Loucy (cell line): ENCODE results near the gene HDGFL2.

Experiments
- EZH2phosphoT487 ChIP-seq: fragments of 200-600 bp; IDR thresholded peaks from 2 replicates; pipeline ENCODE4 v1.6.1; 2018; ENCODE audit warnings: antibody characterized with exemption, mild to moderate bottlenecking, moderate library complexity, borderline replicate concordance
- TF ChIP-seq, protein P1 (sequence below): fragments of 200-600 bp; sonication (generic); conservative IDR thresholded peaks from 2 replicates; pipeline ENCODE4 v1.5.1; 2014; ENCODE audit warnings: mild to moderate bottlenecking, antibody characterized with exemption, low read length

DNA sequence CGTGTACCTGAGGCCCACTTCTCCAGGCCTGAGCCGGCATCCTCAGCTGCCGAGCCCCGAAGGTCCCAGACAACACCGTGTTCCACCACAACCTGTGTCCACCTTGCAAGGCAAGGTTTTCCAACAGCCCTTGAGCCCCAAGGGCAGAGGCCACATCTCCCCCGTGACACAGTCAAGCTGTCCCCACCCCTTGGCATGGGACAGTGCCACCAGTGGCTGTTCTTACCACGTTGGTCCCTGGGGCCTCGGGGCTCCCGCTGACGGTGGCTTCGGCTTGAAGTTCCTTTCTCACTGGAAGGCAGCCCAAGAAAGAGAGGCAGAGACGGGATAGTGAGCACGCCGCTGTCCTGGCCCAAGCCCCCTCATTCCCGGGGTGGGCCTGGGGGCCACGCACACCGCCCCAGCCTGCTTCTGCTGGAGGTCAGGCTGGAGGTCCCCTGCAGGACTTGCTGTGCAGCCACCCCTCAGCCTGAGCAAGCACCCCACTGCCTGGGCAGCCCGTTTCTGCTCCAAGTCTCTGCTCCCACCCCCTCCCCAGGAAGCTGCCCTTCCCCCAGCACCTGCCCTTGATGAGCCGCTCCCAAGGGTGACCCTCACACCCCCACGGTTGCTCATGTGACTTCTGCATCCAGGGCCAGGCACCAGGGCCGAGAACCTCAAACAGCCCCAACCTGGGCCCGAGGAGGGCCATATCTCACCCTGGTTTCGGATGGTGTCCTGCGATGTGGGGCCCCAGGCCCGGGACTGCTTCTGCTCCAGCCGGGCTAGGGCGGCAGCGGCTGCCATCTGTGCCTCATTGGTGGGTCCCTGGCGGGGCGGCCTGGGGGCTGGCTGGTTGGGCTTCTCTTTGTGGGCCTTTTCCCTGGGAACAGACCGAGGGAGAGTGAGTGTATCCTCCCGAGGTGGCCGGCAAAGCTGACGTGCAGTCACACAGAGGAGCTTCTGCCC lies 18.6 kb upstream of the HDGFL2 start:
- TF ChIP-seq, protein P1, sequence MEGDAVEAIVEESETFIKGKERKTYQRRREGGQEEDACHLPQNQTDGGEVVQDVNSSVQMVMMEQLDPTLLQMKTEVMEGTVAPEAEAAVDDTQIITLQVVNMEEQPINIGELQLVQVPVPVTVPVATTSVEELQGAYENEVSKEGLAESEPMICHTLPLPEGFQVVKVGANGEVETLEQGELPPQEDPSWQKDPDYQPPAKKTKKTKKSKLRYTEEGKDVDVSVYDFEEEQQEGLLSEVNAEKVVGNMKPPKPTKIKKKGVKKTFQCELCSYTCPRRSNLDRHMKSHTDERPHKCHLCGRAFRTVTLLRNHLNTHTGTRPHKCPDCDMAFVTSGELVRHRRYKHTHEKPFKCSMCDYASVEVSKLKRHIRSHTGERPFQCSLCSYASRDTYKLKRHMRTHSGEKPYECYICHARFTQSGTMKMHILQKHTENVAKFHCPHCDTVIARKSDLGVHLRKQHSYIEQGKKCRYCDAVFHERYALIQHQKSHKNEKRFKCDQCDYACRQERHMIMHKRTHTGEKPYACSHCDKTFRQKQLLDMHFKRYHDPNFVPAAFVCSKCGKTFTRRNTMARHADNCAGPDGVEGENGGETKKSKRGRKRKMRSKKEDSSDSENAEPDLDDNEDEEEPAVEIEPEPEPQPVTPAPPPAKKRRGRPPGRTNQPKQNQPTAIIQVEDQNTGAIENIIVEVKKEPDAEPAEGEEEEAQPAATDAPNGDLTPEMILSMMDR: no peak
- TF ChIP-seq EZH2phosphoT487: no peak
